Neural cell (in vitro differentiated cells): Measurements from ENCODE around the gene MRPL22. TPM values are rescaled to one million over a fixed set of nuclear protein-coding genes. Genes with fewer than 3 reads are reported as not detected.

Source experiments
- H2AFZ ChIP-seq: fragments of 200-600, 300-800 bp; sonication (generic), shearing (Covaris generic); 2 replicates; pipeline ENCODE4 v1.6.0; 2014; ENCODE audit warnings: low read depth, mild to moderate bottlenecking, antibody characterized with exemption, low read length, moderate library complexity
- H3F3A ChIP-seq: fragments of 200-600 bp; shearing (Covaris generic); 2 replicates; pipeline ENCODE4 v1.6.1; 2016; ENCODE audit warnings: mild to moderate bottlenecking, moderate library complexity, mixed read lengths, antibody characterized with exemption, low read length; ENCODE audit not compliant: insufficient read depth, poor library complexity, severe bottlenecking
- H3K27ac ChIP-seq: fragments of 200-600, 300-800 bp; sonication (generic), shearing (Covaris generic); 2 replicates; pipeline ENCODE4 v1.5.1; 2014; ENCODE audit warnings: mild to moderate bottlenecking, low read length, moderate library complexity
- H3K27me3 ChIP-seq: fragments of 300-800, 200-600 bp; sonication (generic), shearing (Covaris generic); 2 replicates; pipeline ENCODE4 v1.6.0; 2014; ENCODE audit warnings: mild to moderate bottlenecking, low read depth, low read length, moderate library complexity; ENCODE audit not compliant: insufficient read depth
- H3K36me3 ChIP-seq: fragments of 300-800, 200-600 bp; sonication (generic), shearing (Covaris generic); 2 replicates; pipeline ENCODE4 v1.5.1; 2014; ENCODE audit warnings: mild to moderate bottlenecking, antibody characterized with exemption, low read length, moderate library complexity; ENCODE audit not compliant: insufficient read depth
- H3K4me2 ChIP-seq: fragments of 300-800, 200-600 bp; sonication (generic), shearing (Covaris generic); 2 replicates; pipeline ENCODE4 v1.6.0; 2014; ENCODE audit warnings: mild to moderate bottlenecking, low read length
- H3K4me3 ChIP-seq: fragments of 300-800, 200-600 bp; sonication (generic), shearing (Covaris generic); 2 replicates; pipeline ENCODE4 v1.5.1; 2014; ENCODE audit warnings: mild to moderate bottlenecking, low read length, moderate library complexity
- H3K79me2 ChIP-seq: fragments of 200-600 bp; shearing (Covaris generic); replicated peaks from 2 replicates; pipeline ENCODE4 v1.6.0; 2014; ENCODE audit warnings: mild to moderate bottlenecking, low read length, moderate library complexity; ENCODE audit not compliant: insufficient read depth
- H3K9ac ChIP-seq: fragments of 300-800, 200-600 bp; sonication (generic), shearing (Covaris generic); 2 replicates; pipeline ENCODE4 v1.6.1; 2016; ENCODE audit warnings: mild to moderate bottlenecking, low read length, mixed read lengths
- H3K9me2 ChIP-seq: fragments of 200-600 bp; shearing (Covaris generic); 2 replicates; pipeline ENCODE4 v1.6.1; 2016; ENCODE audit warnings: mild to moderate bottlenecking, low read length, mixed read lengths; ENCODE audit not compliant: insufficient read depth
- H3K9me3 ChIP-seq: fragments of 200-600, 300-800 bp; sonication (generic), shearing (Covaris generic); 2 replicates; pipeline ENCODE4 v1.6.1; 2016; ENCODE audit warnings: mild to moderate bottlenecking, mixed run types, low read length, moderate library complexity, mixed read lengths
- H4K20me1 ChIP-seq: fragments of 200-600 bp; shearing (Covaris generic); 2 replicates; pipeline ENCODE4 v1.6.1; 2016; ENCODE audit warnings: mild to moderate bottlenecking, mixed run types; ENCODE audit not compliant: insufficient read depth
- CTCF ChIP-seq: fragments of 450-650 bp; IDR thresholded peaks from 2 replicates; pipeline ENCODE4 v1.5.1; 2014; ENCODE audit warnings: antibody characterized with exemption, mild to moderate bottlenecking, moderate library complexity; ENCODE audit not compliant: poor library complexity, severe bottlenecking
- EP300 ChIP-seq: fragments of 450-650 bp; conservative IDR thresholded peaks from 2 replicates; pipeline ENCODE4 v1.6.1; 2014; ENCODE audit warnings: antibody characterized with exemption, mild to moderate bottlenecking, moderate library complexity; ENCODE audit not compliant: poor library complexity, severe bottlenecking
- EZH2 ChIP-seq: fragments of 200-600, 300-800 bp; shearing (Covaris generic), sonication (generic); IDR thresholded peaks from 2 replicates; pipeline ENCODE4 v1.6.1; 2014; ENCODE audit warnings: antibody characterized with exemption, low read length, borderline replicate concordance, mild to moderate bottlenecking; ENCODE audit not compliant: insufficient read depth, poor library complexity, severe bottlenecking
- MXI1 ChIP-seq: fragments of 450-650 bp; conservative IDR thresholded peaks from 2 replicates; pipeline ENCODE4 v1.6.1; 2014; ENCODE audit warnings: antibody characterized with exemption, mild to moderate bottlenecking; ENCODE audit not compliant: poor library complexity, severe bottlenecking
- POLR2AphosphoS5 ChIP-seq: IDR thresholded peaks from 2 replicates; pipeline ENCODE4 v1.6.1; 2012
- RAD21 ChIP-seq: fragments of 450-650 bp; conservative IDR thresholded peaks from 2 replicates; pipeline ENCODE4 v1.6.1; 2014; ENCODE audit warnings: antibody characterized with exemption, mild to moderate bottlenecking, moderate library complexity
- REST ChIP-seq: IDR thresholded peaks from 2 replicates; pipeline ENCODE4 v1.6.1; 2012; ENCODE audit warnings: borderline replicate concordance
- SMC3 ChIP-seq: fragments of 450-650 bp; conservative IDR thresholded peaks from 2 replicates; pipeline ENCODE4 v1.6.1; 2014; ENCODE audit warnings: antibody characterized with exemption, mild to moderate bottlenecking, moderate library complexity; ENCODE audit not compliant: poor library complexity
- TAF1 ChIP-seq: IDR thresholded peaks from 2 replicates; pipeline ENCODE4 v1.6.1; 2012; ENCODE audit warnings: low read depth
- polyA plus RNA-seq: library from polyadenylated mRNA; depleted of rRNA; stranded (reverse); fragments of >200 nt; gene quantifications from 2 replicates; pipeline ENCODE4 v1.2.3, GENCODE V29; 2014

The MRPL22 gene
- polyA plus RNA-seq, 1 donor from 2014 or later, result 28.0 TPM

GRCh38 chr5:155010881-155011280, 70.0 kb downstream of the MRPL22 start:
- no peaks in the 10 kb centered on the region for H3F3A ChIP-seq
- TF ChIP-seq SMC3, result no peak
- no peak for TF ChIP-seq EP300
- TF ChIP-seq REST, result no peak
- TF ChIP-seq POLR2AphosphoS5, result no peak
- no peak for TF ChIP-seq RAD21
- TF ChIP-seq MXI1, result no peak
- no peak for TF ChIP-seq EZH2
- TF ChIP-seq TAF1, result no peak
- no peak for TF ChIP-seq CTCF

GRCh38 chr5:155013526-155013925, 72.7 kb downstream of the MRPL22 start, which contains the start of gene KIF4B:
TSS of gene KIF4B (plus strand) at chr5:155013755. CDS start at chr5:155013860, 105 bp downstream.
- Histone ChIP-seq H2AFZ (no peak within 1 kb of the TSS), H3K4me3 (no peak within 1 kb of the TSS), H3K9ac (no peak within 1 kb of the TSS), H3F3A (no peaks in the 10 kb centered on the region), H3K9me3 (no peaks in the 10 kb centered on the region), H3K9me2 (no peaks in the 10 kb centered on the region), H3K27me3 (no peaks in the 10 kb centered on the region), H3K27ac (no peak within 1 kb of the TSS), H4K20me1 (no peaks in the 10 kb centered on the region), H3K4me2 (no peak within 1 kb of the TSS), H3K36me3 (no peaks in the 10 kb centered on the region), H3K79me2 (no peaks in the 10 kb centered on the region)
- TF ChIP-seq CTCF, result no peak
- no peak for TF ChIP-seq TAF1
- TF ChIP-seq EZH2, result no peak

More at GRCh38 chr5:155010881-155011280, 70.0 kb downstream of the MRPL22 start:
- H3K79me2 ChIP-seq, result no peaks in the 10 kb centered on the region
- no peaks in the 10 kb centered on the region for H4K20me1 ChIP-seq
- no peaks in the 10 kb centered on the region for H3K9me2 ChIP-seq
- H3K27ac ChIP-seq, result no peak overlapping the region
- no peak overlapping the region for H3K4me3 ChIP-seq
- H3K27me3 ChIP-seq, result no peaks in the 10 kb centered on the region
- H3K9ac ChIP-seq, result no peak overlapping the region
- H2AFZ ChIP-seq, result no peak overlapping the region
- no peaks in the 10 kb centered on the region for H3K36me3 ChIP-seq
- H3K9me3 ChIP-seq, result no peaks in the 10 kb centered on the region
- no peak overlapping the region for H3K4me2 ChIP-seq
